ENCODE data around the gene CDC42.

Gene CDC42

DNA sequence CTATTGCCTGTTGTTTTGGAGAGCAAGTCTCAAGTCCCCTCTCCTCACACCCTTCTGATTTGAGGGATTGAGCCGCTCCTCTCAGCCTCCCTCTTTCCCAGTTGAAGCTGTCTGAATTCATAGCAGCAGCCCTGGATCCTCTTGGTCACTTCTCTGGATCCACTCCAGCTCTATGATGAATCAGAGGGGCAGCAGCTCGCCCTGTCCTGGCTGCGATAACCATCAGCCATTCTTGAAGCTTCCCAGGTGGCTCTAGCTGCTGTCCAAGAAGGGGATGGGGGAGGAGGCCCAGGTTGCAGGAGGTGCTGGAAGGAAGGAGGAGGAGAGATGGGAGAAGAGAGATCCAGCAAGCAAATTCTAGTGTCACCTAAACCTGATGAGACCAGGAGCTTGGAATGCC lies 59.1 kb downstream of the CDC42 start:
- peak; percentile 20 for DNase-seq

DNA sequence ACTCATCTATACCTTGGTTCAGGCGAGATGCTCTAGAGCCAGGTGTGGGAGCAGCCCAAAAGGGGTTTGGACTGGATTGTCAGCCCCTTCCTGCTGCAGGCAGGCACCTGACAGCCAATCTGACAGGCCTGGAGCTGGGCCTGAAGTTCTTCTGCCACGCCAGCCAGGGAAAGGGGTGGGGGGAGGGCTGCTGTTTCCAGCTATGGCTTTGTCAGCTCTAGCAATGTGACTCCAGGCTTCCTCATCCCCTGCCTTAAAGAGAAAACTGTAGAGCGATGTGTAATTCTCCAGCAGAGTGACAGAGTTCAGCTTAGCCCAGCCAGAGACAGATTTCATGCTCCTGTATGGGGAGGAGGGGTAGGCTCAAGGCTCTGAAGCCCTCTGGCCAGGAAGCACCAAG lies 60.0 kb downstream of the CDC42 start:
- peak; percentile 9 for DNase-seq

DNA sequence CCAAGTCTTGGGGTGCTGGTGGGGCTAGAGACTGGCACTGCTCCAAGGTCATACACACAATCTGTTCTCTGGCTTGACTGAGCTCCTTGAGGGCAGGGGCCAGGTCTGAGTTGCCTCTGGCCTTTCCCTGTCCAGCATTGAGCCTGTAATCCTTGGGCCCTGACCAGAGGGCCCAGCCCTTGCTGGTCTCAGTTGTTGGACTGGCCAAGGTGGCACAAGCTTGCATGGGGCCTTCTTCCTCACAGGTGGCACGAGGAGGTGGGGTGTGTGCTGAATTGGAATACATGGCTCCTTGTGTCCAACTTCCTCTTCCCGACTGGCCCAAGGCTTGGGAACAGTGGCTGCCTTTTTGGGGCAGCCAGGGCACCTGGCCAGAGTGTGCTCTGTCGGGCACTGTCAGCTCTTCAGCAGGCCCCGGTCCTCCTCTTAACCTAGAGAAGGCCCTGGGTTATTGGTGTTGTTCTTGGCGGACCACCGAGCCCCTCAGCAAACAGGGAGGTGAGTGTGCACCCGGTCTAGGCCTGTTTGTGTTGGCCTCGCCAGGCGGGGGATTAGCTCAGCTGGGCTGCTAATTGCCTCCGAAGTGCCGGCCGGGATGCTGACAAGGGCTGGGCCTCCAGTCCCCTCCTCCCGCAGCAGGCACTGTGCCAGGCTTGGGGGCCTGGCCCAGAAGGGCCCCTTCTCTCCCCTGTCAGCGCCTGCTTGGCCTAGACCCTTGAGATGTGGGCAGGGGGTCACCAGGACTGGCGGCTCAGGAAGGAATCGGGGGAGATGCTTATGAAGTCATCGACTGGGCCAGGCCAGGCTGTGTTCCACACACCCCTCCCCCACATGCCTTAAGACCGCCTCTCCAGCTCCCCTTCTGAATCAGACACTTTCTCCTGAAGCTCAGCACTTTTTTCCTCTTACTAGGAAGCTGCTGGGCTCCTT lies 61.8 kb downstream of the CDC42 start:
- peak; percentile 81 for DNase-seq

DNA sequence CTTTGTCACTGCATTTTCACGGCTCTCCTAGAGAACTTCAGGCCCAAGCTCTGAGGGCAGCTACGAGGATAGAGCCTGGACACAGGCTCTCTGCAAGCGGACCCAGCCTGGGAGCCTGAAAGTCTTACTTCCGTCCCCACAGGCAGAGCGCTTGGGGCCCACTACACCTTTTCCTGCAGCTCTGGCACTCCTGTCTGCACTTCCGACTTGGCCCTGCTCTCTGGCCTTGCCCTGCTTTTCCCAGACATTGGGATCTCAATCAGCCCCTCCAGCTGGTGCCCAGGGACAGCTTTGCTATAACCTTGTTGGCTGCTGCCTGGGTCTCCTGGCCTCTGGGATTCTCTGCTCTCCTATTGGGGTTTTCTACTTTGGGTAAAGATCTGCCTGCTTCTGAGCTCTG lies 62.8 kb downstream of the CDC42 start:
- DNase-seq, result no peak

DNA sequence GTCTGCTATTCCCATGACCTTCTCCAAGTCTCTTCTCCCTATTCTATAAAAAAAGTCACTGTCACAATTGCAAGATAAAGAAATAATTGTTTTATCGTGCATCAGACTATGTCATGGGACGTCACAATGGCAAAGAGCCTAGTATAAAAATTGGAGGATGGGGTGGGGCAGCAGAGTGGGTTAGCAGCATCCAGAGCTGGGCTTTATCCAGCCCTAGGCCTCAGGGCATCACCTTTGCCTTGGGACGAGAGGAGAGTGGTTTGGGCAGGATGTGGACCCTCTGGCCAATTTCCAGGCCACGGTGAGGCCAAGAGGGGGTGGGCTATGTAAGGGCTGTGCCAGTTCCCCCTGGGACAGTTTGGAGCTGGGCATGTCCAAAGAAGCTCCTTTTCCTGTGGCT lies 64.7 kb downstream of the CDC42 start:
- DNase-seq, result no peak

DNA sequence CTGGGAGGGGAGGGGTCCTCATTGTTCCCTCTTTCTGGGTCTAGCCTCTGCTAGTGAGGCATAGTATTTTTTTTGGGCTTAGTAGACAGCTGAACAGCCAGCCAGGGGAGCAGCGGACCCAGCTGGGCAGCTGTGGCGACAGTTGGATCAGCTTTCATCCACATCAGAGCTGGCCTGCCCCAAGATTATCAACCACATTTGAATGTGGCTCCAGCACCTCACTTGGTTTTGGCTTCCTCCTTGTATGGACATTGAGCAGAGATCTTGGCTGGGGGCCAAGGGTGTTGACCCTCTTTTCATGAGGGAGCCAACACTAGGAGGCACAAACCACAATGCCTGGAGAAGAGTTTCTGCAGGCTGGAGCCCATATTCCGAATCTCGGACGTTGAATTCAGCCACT lies 65.3 kb downstream of the CDC42 start:
- DNase-seq, result no peak

DNA sequence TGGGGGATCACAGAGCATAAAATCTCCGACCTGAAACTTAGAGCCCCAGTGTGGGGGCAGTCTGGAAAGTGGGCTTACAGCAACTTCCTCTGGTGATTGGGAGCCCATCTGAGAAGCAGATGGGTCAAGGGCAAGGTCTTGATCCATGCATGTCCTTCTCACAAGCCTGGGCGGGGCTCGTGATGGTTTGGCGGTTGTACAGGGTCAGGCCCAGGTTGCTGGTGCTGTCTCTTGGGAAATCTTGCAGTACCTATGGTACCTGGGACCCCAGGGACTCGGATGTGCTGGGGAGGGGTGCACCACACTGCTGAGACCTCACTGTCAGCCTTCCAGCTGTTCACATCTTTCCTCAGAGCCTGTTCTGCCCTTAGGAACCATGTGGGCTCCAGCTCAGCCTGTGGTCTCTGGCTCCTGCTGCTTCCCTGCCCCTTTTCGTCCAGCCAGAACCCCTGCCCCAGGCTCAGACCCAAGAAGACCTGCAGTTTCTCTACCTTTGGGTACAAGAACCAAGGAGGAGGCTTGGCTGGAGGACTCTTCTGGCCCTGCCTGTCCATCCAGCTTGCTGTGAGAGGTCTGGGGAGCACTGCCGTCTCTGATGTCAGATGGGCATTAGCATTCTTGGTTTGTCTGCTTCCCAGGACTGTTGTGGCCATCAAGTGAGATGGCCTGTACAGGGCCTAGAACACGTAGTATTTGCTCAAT lies 65.9 kb downstream of the CDC42 start:
- DNase-seq, result no peak

DNA sequence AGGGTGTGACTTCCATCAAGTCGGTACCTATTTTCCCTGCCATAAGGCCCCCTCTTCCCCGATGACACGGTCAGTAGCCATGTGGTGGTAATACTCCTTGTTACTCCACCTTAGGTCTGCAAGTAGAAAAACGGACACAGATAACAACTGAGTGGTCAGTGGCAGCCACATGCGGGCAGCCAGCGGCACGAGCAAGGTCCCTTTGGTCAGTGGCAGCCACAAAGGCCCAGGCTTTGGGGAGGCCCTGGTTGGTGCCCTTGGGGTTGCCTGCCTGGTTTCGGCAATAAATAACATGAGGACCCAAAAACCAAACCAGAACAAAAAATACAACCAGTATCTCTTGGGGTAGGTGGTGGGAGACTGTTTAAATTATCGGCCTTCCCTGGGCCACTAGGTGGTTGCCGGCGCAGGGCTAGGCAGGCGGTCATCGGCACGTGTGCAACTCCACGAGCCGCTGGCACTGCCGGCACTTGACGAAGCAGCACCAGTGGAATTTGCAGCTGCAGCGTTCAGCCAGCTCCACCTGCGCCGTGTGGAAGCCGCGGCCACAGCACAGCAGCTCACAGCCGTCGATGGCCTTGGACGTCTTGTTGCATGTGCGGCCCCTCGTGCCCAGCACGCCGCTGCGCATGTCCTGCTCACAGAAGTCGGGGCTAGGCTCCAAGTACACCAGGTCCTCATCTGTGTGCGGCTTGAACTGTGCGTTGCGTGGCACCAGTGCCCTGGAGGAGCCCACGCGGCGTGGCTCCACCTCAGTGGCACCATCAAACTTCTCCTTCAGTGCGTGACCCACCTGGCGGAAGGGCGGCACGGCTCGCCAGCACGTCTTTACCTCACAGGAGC lies 67.3 kb downstream of the CDC42 start:
- DNase-seq, result no peak

DNA sequence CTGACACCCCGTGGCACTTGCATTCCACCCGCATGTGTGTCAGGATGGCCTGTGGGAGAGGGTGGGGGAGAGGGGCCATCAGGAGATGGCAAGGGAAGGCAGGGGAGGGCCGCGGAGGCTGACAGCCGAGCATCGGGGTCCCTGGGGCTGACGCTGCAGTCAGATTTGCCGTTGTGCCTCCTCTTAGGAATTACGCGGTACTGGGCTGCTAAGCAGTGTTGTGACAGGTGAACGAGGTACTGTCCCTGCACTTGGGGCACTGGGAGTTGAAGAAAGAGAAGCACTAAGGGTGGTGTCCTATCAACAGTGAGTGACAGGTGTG lies 67.9 kb downstream of the CDC42 start:
- no peak for DNase-seq

DNA sequence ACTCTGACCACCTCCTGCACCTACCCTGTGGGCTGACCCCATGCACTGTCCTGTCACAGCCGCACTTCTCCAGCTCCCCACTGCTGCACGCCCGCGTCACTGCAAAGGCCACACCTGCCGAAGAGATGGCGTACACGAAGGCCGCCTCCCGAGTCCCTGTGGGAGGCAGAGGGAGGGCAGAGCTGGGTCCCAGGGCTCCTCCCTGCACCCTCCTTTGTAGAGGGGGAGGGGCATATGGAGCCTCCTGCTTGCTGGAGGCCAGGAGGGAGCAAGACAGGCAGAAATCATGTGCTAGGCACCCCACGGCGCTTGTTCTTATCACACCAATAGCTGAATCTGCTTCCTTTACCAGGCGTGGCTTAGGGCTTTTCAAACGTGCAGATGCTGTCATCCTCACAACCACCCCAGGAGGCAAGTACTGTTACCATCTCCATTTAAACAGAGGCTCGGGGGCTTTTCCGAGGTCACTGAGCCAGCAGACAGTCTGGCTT lies 69.0 kb downstream of the CDC42 start:
- DNase-seq, result no peak

DNA sequence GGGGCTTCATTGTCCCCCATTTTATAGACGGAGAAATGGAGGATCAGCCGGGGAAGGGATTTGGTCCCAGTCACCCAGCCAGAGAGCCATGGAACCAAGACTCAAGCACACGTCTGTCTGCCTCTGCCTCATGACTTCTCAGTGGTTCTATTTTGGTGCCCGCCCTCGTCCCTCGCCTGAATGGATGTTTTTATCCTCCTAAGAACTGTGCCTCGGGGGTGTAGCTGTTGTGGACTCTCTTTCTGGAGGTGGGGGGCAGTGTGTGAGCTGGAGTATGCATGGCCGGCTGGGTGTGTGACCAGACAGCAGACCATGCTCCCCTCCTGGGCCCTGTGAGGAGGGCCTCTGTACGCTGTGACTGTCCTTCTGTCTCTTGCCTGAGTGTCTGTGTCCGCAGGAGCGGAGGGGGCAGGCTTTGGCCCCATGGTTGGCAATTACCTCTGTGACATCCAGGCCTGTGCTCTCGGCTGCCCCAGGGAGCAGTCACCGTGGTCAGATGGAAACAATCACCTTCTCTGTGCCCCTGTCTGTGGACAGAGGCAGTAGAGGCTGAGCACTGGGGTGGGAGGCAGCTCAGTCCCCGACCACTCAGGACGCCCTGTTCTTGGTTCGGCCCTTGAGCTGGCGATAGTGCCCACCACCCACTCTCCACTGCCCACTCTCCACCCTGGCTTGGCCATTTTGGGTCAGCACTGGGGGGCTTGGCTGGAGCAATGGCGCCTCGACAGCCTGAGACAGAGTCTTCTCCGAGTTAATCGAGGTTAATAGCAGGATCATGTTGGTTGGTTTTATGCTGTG lies 70.0 kb downstream of the CDC42 start:
- DNase-seq, result no peak

DNA sequence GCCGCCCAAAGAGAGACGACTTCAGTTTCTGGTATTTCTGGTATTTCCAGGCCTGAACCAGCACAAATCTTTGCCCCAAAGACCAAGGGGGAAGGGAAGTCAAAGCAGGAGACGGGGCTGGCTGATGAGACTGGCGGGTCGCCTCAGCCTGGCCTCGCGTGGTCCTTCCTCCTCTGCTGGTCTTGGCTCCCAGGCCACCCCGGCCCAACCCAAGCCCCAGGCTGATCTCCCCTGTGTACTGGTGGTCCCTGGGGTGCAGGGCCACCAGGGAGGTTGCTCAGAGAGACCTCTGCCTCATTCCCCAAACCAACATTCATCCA lies 70.5 kb downstream of the CDC42 start:
- DNase-seq, result peak; percentile 47

DNA sequence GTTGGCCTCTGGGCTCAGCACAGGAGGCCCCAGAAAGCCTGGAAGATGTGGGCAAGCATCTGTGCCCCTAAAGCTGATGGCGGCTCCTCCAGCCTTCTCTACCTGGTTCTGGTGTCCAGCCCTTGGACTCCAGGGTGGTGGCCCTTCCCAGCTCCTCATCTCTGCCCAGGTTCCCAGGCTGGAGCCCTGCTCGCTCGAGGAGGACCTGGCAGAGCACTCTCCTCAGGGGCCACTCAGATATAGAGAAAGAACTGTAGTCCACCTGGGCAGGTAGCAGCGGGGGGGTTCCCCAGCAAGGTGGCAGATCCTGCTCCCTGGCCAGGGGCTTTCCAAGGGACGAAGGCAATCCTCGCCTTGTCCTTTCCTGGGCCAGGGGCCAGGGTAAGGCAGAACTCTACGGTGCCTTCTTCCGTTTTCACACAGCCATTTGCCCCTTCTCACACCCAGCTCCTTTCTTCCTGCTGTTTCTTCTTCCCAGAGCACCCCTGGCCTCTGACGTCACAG lies 71.4 kb downstream of the CDC42 start:
- DNase-seq, result no peak

DNA sequence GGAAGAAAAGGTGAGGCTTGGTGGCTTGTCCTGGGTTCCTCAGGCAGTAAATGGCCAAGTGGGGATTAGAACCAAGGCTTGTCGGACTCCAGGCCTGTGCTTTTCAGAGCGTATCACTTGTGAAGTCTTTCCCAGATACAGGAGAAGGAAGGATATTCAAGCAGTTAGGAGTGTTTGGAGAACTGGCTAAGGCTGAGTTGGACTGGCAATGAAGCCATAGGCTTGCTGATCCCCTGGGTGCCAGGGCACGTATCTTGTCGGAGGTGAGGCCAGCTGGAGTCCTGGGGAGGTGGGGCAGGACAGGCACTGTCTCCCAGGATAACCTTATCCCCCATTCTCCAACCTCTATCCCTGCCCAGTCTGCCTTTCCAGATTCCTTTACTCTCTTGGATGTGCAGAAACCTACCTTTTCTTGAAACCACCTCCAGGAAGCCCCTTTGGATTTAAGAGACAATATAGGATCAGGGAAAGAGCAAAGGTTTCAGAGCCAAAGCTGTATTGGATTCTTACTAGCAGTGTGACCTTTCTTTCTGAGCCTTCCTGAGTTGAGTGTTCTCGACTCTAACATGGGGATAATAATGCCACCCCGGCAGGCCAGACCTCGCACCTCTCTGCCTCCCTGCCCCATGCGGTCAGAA lies 72.2 kb downstream of the CDC42 start:
- DNase-seq, result no peak

DNA sequence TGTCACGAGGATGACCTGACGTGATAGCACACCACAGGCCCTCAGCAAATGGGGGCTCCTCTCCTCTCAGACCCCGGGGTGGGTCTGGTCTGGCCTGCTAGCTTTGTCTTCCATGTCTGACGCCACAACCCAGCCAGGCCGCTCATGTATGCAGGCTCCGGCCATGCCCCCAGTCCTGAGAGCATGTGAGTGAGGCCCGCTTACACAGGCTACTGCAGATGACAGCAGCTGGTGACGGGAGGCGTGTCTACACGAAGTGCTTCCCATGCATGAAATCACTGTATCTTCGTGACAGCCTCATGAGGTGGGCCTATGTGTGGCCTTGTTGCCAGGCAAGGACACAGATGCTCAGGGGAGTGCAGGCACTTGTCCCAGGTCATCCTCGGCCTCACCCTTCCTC lies 74.0 kb downstream of the CDC42 start:
- no peak for DNase-seq

DNA sequence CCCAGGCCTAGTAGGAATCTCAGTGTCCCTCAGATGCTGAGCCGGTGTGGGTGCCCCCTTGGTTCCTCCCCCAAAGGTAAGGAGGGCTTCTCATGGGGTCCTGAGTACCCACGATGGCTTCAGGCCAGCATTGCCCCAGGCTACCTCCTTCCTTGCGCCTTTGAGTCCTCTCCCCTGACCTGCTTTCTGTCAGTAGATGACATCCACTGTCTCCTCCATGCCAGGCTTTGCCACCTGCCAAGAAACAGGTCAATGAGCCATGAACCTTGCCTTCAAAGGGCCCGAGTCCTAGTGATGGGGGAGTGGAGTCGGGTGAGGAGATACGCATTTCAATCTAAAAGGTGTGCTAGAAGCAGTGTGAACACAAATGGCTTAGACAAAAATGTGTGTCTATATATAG lies 74.7 kb downstream of the CDC42 start:
- DNase-seq, result no peak

DNA sequence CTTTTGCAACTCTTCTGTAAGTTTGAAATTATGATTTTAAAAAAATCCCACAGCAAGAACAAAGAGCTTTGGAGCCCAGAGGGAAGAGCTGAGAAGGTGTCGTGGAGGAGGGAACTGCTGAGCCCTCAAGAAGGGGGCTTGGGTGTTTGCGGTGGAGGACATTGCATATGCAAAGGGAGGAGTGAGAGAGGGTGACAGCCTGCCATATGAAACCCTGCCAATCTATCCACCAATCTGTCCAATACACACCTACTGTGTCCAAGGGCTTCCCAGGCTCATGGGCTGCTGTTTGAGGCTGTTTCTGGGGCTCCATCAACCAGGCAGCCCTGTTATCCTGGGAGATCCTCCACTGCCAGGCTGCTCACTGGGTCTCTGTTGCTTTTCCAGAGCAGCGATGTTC lies 75.2 kb downstream of the CDC42 start:
- DNase-seq, result no peak

DNA sequence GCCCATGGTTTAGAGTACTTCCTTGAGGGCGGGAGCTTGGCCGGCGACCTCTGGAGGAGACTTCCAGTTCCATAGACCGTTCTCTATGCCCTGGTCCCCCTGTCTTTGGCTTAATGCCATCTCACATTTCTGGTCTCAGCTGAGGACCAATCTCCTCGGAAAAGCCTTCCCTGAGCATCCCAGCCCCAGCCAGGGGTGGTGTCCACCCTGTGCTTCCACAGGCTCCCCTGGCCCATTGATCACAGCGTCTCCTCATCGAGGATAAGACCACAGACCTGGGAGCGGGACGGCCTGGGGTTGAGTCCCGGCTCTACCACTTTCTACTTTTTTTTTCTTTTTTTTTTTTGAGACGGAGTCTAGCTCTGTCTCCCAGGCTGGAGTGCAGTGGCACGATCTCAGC lies 75.9 kb downstream of the CDC42 start:
- DNase-seq, result no peak

DNA sequence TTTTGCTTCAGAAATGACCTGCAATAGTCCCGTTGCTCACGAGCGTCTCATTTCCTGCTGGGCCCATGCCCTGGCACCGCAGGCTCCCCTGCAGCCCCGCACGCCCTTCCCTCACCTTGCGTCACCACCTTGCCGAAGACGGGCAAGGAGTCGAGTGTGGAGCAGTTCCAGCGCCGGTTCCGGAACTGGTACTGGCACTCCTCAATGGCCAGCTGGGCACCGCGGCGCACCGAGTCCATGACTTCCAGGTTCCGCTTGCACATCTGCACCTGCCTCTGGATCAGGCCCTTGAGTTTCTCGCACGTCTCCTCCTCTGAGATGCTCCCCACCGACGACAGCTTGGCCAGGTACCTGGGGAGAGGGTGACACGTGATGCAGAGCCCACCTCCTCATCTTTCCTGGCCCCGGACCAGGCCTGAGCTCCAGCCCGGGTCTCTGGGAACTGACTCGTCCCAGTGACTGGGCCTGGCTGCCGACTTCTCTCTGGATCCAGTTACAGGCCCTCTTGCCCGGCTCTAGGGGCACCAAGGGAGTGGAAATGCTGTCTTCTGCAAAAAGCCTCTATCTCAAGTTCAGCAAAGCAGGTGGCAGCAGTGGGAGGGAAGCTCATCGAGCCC lies 77.1 kb downstream of the CDC42 start:
- DNase-seq, result no peak

DNA sequence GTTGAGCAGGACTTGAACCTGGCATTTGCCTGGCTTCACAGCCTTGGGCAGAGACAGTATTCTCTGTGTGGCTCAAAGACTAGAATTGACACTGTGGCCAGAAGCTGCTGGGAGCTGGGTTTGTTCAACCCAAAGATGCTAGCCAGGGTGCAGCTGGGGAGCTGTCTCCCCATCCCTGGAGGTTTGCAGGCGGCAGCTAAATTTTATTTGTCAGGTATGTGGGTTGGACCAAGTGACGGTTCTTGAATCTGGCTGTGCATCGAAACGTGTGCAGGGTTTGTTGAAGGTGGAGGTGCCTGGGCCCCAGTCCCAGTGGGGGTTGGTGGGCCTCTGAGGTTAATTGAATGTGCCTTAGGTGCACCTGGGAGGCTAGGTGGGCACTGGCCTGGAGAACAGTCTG lies 78.6 kb downstream of the CDC42 start:
- no peak for DNase-seq

DNA sequence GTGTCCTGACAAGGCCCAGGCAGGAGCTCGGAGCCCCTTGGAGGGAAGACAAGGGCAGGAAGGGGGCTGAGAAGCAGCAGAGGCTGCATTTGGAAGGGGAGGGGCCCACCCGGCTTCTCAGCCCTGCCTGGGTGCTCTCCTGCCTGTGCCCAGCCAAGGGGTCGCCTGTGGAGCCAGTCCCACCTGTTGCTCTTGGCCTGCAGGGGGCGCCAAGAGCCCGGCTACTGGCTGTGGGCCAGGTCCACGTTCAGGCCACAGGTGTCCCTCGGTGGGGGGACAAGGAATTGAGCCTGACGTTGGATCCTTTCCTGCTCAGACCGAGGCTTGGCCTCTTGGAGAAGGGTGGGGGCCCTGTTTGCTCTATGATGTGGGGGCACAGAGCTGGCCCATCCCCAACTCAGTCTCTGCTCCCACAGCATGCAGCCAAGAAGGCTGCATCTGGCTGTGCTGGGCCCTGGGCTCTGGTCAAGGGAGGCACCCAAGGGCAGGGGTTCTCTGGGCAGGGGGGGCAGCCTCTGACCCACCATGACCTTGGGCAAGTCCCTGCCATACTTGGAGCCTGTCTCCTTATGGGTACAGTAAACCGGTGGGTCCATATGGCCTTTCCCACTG lies 79.5 kb downstream of the CDC42 start:
- no peak for DNase-seq
